Peyer's patch (tissue), 4 donors: ENCODE data around the gene BRIP1. TPM values are rescaled to one million over a fixed set of nuclear protein-coding genes. Genes with fewer than 3 reads are reported as not detected.

Source experiments
- DNase-seq, 3 donors: peaks; one replicate each; pipeline ENCODE4 v3.0.0-alpha.2; 2017 to 2019
- H3K27ac ChIP-seq, 4 donors: fragments of 200-600 bp; sonication (generic); one replicate each; pipeline ENCODE4 v1.5.1; 2016 to 2019
- H3K27me3 ChIP-seq, 2 donors: fragments of 200-600 bp; sonication (generic); one replicate each; pipeline ENCODE4 v1.5.1; 2019
- H3K36me3 ChIP-seq, 3 donors: fragments of 200-600 bp; sonication (generic); one replicate each; pipeline ENCODE4 v1.5.1; 2016 to 2019
- H3K4me1 ChIP-seq, 4 donors: fragments of 200-600 bp; sonication (generic); one replicate each; pipeline ENCODE4 v1.5.1; 2016 to 2019
- H3K4me3 ChIP-seq, 4 donors: fragments of 200-600 bp; sonication (generic); 1 replicate in 3 of 4; 2 replicates in 1 of 4; pipeline ENCODE4 v1.5.1; 2016 to 2019; ENCODE audit warnings: mild to moderate bottlenecking in 1 of 4
- H3K9me3 ChIP-seq, 4 donors: fragments of 200-600 bp; sonication (generic); one replicate each; pipeline ENCODE4 v1.5.1; 2016 to 2019; ENCODE audit warnings: mild to moderate bottlenecking in 1 of 4
- CTCF ChIP-seq, 6 experiments: fragments of 450-650 bp in 4 of 6; fragments of 200-600 bp in 2 of 6; sonication (generic) in 1 of 6; IDR thresholded peaks; one replicate each; pipeline ENCODE4 v1.5.1; 2017 to 2019; ENCODE audit warnings: antibody characterized with exemption in 6 of 6, mild to moderate bottlenecking in 3 of 6, moderate library complexity in 1 of 6
- POLR2A ChIP-seq, 2 donors: fragments of 450-650 bp; IDR thresholded peaks; one replicate each; pipeline ENCODE4 v1.5.1; 2017; ENCODE audit warnings: antibody characterized with exemption in 2 of 2, mild to moderate bottlenecking in 2 of 2, moderate library complexity in 2 of 2
- total RNA-seq, 4 donors: library from RNA; depleted of rRNA; stranded (reverse); fragments of >200 nt; gene quantifications; one replicate each; pipeline ENCODE4 v1.1.0, GENCODE V29; 2016

Gene BRIP1
- total RNA-seq, 4 donors from 2014 or later, result 4.3 to 13.2 (median 4.5) TPM

- H3K9me3 ChIP-seq, result no peaks in the 10 kb centered on the region
- H3K4me3 ChIP-seq, result no peak overlapping the region
- no peak overlapping the region for H3K27ac ChIP-seq
- no peaks in the 10 kb centered on the region for H3K27me3 ChIP-seq
- no peaks in the 10 kb centered on the region for H3K36me3 ChIP-seq
- DNase-seq, result no peak
- no peaks in the 10 kb centered on the region for H3K4me1 ChIP-seq
- TF ChIP-seq POLR2A (IDR thresholded peaks at IDR 0.05) (no peak), CTCF (IDR thresholded peaks at IDR 0.05) (no peak)
These were observed 69.1 kb downstream of the BRIP1 start for GRCh38 chr17:61794242-61794641.

- Histone ChIP-seq H3K4me1 (no peaks in the 10 kb centered on the region), H3K27me3 (no peaks in the 10 kb centered on the region), H3K9me3 (no peaks in the 10 kb centered on the region), H3K27ac (no peak overlapping the region), H3K36me3 (no peaks in the 10 kb centered on the region), H3K4me3 (no peak overlapping the region)
- DNase-seq, result no peak
- TF ChIP-seq POLR2A (IDR thresholded peaks at IDR 0.05) (no peak), CTCF (IDR thresholded peaks at IDR 0.05) (no peak)
These were observed 69.8 kb downstream of the BRIP1 start for GRCh38 chr17:61793565-61793964.

GRCh38 chr17:61789872-61790271 is 73.5 kb downstream of the BRIP1 start:
- Histone ChIP-seq H3K27me3 (no peaks in the 10 kb centered on the region), H3K27ac (no peak overlapping the region), H3K9me3 (no peaks in the 10 kb centered on the region), H3K4me1 (no peaks in the 10 kb centered on the region), H3K36me3 (no peaks in the 10 kb centered on the region), H3K4me3 (no peak overlapping the region)
- DNase-seq, result no peak
- TF ChIP-seq POLR2A (IDR thresholded peaks at IDR 0.05), result no peak
- no peak for TF ChIP-seq CTCF (IDR thresholded peaks at IDR 0.05)

GRCh38 chr17:61786088-61786487 is 77.2 kb downstream of the BRIP1 start:
- H3K4me1 ChIP-seq, result no peaks in the 10 kb centered on the region
- H3K4me3 ChIP-seq, result no peak overlapping the region
- no peaks in the 10 kb centered on the region for H3K36me3 ChIP-seq
- no peak overlapping the region for H3K27ac ChIP-seq
- no peak for TF ChIP-seq CTCF (IDR thresholded peaks at IDR 0.05)
- TF ChIP-seq POLR2A (IDR thresholded peaks at IDR 0.05), result no peak
- no peak for DNase-seq
- H3K9me3 ChIP-seq, result no peaks in the 10 kb centered on the region
- no peaks in the 10 kb centered on the region for H3K27me3 ChIP-seq

- H3K27me3 ChIP-seq, result no peaks in the 10 kb centered on the region
These were observed 78.8 kb downstream of the BRIP1 start for GRCh38 chr17:61784510-61784909.

More at GRCh38 chr17:61784510-61784909, 78.8 kb downstream of the BRIP1 start:
- no peak for DNase-seq
- no peak for TF ChIP-seq POLR2A (IDR thresholded peaks at IDR 0.05)
- no peak for TF ChIP-seq CTCF (IDR thresholded peaks at IDR 0.05)
- H3K27ac ChIP-seq, result no peak overlapping the region
- no peaks in the 10 kb centered on the region for H3K9me3 ChIP-seq
- no peaks in the 10 kb centered on the region for H3K4me1 ChIP-seq
- no peak overlapping the region for H3K4me3 ChIP-seq
- no peaks in the 10 kb centered on the region for H3K36me3 ChIP-seq
